Right hindlimb (tissue), 1 donor: ENCODE data around the gene C1orf210.

Experiments used
- DNase-seq: peaks from one replicate; pipeline ENCODE4 v3.0.0-alpha.2; 2018

Gene C1orf210

GRCh38 chr1:43285269-43285990 is at the start of gene C1orf210:
Gene C1orf210 (minus strand): TSS chr1:43285581. CDS start chr1:43283270, 2,311 bp downstream.
- DNase-seq, result peak; percentile 9

DNA sequence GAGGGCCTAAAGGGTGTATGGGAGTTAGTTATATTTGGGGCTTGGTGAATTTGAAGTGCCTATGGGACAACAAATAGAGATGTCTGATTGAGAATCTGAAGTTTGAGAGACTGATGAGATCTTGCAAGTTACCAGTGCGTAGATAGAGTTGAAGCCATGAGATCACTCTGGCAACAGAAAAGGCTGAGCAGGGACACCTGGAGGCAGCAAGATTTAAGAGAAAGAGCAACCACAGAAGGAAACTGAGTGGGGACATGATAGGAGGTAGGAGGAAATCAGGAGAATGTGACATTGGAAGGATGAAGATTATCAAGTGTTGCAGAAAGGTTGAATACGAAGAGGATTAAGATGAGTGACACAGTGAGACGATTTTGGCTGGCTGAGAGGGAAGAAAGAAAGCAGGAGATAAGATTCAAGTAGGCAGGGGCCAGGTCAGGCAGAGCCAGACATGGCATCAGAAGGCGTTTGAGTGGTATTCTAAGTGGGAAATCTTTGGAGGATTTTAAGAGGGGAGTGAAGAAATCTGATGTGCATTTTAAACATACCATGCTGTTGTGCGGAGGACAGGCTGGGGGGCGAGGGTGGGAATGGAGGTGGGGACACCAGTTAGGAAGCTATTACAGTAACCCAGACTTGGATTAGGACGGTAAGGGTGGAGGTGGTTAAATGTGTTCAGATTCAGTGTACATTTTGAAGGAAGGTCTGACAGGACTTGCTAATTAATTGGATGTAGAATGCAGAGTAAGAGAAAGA is 49.2 kb upstream of the C1orf210 start:
- no peak for DNase-seq

GRCh38 chr1:43331688-43332087 is 46.3 kb upstream of the C1orf210 start:
- DNase-seq, result no peak

GRCh38 chr1:43329995-43330751 is 44.8 kb upstream of the C1orf210 start:
- peak; percentile 45 for DNase-seq

DNA sequence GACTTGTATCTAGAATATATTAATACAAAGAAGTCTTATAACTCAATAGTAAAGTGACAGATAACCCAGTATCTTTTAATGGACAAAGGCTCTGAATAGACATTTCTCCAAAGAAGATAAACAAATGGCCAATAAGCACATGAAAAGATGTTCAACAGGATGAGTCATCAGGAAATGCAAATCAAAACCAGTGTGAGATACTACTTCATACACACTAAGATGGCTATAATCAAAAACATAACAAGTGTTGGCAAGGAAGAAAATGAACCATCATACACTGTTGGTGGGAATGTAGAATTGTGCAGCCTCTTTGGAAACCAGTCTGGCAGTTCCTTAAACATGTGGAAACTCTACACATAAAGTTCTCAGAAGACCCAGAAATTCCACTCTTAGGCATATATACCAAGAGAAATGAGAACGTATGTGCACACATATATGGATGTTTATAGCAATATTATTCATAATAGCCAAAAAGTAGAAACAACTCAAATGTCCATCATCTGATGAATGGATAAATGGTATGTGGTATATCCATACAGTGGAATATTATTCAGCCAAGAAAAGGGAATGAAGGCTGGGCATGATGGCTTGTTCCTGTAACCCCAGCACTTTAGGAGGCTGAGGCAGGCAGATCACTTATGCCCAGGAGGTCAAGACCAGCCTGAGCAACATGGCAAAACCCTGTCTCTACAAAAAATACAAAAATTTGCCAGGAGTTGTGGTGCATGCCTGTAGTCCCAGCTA is 42.3 kb upstream of the C1orf210 start:
- no peak for DNase-seq

GRCh38 chr1:43325381-43325780 is 40.0 kb upstream of the C1orf210 start:
- DNase-seq, result no peak

- no peak for DNase-seq
Measured at GRCh38 chr1:43324810-43325209, 39.4 kb upstream of the C1orf210 start.

- DNase-seq, result no peak
Measured at GRCh38 chr1:43322506-43322905, 37.1 kb upstream of the C1orf210 start.

- no peak for DNase-seq
Measured at GRCh38 chr1:43321331-43321891, 36.0 kb upstream of the C1orf210 start.

- DNase-seq, result no peak
Measured at GRCh38 chr1:43319766-43320165, 34.4 kb upstream of the C1orf210 start.

DNA sequence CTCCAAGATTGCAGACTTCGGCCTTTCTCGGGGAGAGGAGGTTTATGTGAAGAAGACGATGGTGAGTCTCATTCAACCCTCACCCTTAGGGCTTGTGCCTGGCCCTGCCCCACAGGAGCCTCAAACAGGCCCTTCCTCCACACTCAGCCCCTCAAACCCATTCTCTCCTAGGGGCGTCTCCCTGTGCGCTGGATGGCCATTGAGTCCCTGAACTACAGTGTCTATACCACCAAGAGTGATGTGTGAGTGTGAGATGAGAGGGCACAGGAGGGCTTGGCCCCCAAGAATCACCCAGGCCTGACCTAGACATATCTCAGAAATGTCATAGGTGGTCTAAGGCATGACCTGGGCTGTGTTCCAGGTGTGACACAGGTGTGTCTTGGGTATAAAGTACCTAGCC is 33.9 kb upstream of the C1orf210 start:
- no peak for DNase-seq

GRCh38 chr1:43318831-43319230 is 33.5 kb upstream of the C1orf210 start:
- no peak for DNase-seq

GRCh38 chr1:43317817-43318471 is 32.6 kb upstream of the C1orf210 start:
- no peak for DNase-seq

- DNase-seq, result no peak
Measured at GRCh38 chr1:43316738-43317520, 31.5 kb upstream of the C1orf210 start.

DNA sequence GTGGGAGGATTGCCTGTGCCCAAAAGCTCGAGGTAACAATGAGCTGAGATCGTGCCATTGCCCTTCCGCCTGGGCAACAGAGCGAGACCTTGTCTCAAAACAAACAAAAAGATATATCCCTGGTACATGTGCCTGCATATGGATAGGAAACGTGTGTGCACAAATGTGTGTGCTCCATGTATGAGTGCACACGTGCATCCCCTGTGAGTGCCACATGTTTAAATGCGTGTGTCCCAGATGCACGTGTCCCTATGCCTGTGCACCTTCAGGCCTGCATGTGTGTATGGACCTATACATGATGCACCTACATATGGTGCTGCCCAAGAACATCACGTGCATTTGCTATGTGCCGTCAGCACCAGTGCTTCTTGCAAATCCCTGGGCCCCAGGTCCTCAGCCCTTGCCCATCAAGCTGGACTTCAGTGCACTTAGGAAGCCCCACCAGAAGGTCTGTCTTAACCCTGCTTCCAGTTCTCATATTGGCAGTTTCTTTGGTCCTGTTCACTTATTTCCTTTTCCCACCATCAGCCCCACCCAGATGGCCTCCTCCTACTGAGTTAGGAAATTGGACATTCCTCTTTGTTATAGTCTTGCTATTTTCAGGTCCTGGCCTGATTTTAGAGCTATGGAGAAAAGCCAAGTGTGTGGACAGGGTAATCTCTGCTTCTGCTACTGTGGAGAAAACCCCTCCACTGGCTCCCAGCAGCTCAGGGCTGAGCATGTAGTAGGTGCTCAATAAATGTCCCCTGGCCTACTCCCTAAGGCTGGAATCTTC is 30.8 kb upstream of the C1orf210 start:
- no peak for DNase-seq

GRCh38 chr1:43315481-43315880 is 30.1 kb upstream of the C1orf210 start:
- no peak for DNase-seq

GRCh38 chr1:43314233-43314632 is 28.9 kb upstream of the C1orf210 start:
- DNase-seq, result no peak

DNA sequence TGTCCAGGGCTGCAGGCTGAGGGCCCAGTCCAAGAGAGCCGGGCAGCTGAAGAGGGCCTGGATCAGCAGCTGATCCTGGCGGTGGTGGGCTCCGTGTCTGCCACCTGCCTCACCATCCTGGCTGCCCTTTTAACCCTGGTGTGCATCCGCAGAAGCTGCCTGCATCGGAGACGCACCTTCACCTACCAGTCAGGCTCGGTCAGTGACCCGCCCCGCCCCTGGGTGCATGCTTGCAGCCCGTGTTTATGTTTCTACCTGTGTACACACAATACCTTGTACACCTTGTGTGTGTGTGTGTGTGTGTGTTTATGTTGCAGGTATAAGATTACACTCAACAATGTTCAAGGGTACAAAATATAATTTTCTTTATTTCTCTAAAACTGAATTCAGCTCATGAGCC is 28.4 kb upstream of the C1orf210 start:
- no peak for DNase-seq

GRCh38 chr1:43312663-43313515 is 27.5 kb upstream of the C1orf210 start:
- no peak for DNase-seq
